GM12891 (cell line): ENCODE measurements around the gene CCDC85A.

Experiments
- DNase-seq: peaks from one replicate; pipeline ENCODE4 v3.0.0; 2011; ENCODE audit warnings: low spot score; ENCODE audit not compliant: insufficient read length
- FAIRE-seq: peaks from 2 replicates; lab custom pipeline; 2011; peaks lifted over from hg19 to GRCh38; lab: Jason Lieb, UNC
- PAX5 ChIP-seq: IDR thresholded peaks from 2 replicates; pipeline ENCODE4 v1.6.1; 2011; ENCODE audit warnings: low read length, moderate library complexity, mild to moderate bottlenecking; ENCODE audit not compliant: insufficient read depth, severe bottlenecking
- POLR2A ChIP-seq: IDR thresholded peaks from 2 replicates; pipeline ENCODE4 v1.6.1; 2011; ENCODE audit warnings: low read depth, low read length, control low read depth
- POLR2AphosphoS5 ChIP-seq: IDR thresholded peaks from 2 replicates; pipeline ENCODE4 v1.6.1; 2011; ENCODE audit warnings: low read depth, low read length, control low read depth
- POU2F2 ChIP-seq: IDR thresholded peaks from 2 replicates; pipeline ENCODE4 v1.6.1; 2011; ENCODE audit warnings: low read depth, mild to moderate bottlenecking, control low read depth, low read length, moderate library complexity
- SPI1 ChIP-seq: IDR thresholded peaks from 2 replicates; pipeline ENCODE4 v1.6.1; 2011; ENCODE audit warnings: low read depth, low read length, control low read depth
- TAF1 ChIP-seq: IDR thresholded peaks from 2 replicates; pipeline ENCODE4 v1.6.1; 2011; ENCODE audit warnings: low read depth, low read length, control low read depth

The CCDC85A gene

GRCh38 chr2:56231361-56231760, 47.6 kb downstream of the CCDC85A start:
- TF ChIP-seq POLR2A (no peak), PAX5 (no peak), POLR2AphosphoS5 (no peak), TAF1 (no peak), POU2F2 (no peak), SPI1 (no peak)
- no peak for DNase-seq
- no peak for FAIRE-seq

GRCh38 chr2:56232912-56233311, 49.1 kb downstream of the CCDC85A start:
- DNase-seq (no peak), FAIRE-seq (no peak)
- TF ChIP-seq SPI1, result no peak
- no peak for TF ChIP-seq POLR2AphosphoS5
- no peak for TF ChIP-seq PAX5
- TF ChIP-seq TAF1, result no peak
- TF ChIP-seq POLR2A, result no peak
- no peak for TF ChIP-seq POU2F2

GRCh38 chr2:56234241-56234640, 50.5 kb downstream of the CCDC85A start:
- DNase-seq (no peak), FAIRE-seq (no peak)
- TF ChIP-seq POLR2A, result no peak
- TF ChIP-seq TAF1, result no peak

- TF ChIP-seq SPI1, result no peak
- TF ChIP-seq POU2F2, result no peak
- TF ChIP-seq POLR2A, result no peak
- no peak for TF ChIP-seq PAX5
- TF ChIP-seq TAF1, result no peak
- no peak for TF ChIP-seq POLR2AphosphoS5
- no peak for DNase-seq
- FAIRE-seq, result no peak
Observed at GRCh38 chr2:56239030-56239429, 55.2 kb downstream of the CCDC85A start.

GRCh38 chr2:56239437-56239836, 55.6 kb downstream of the CCDC85A start:
- no peak for TF ChIP-seq POLR2A
- FAIRE-seq (no peak), DNase-seq (no peak)

GRCh38 chr2:56240210-56240609, 56.4 kb downstream of the CCDC85A start:
- TF ChIP-seq PAX5 (no peak), POLR2AphosphoS5 (no peak), POU2F2 (no peak), SPI1 (no peak), POLR2A (no peak), TAF1 (no peak)
- DNase-seq, result no peak
- FAIRE-seq, result no peak

- no peak for DNase-seq
- FAIRE-seq, result no peak
- TF ChIP-seq PAX5, result no peak
- TF ChIP-seq TAF1, result no peak
- TF ChIP-seq SPI1, result no peak
- TF ChIP-seq POLR2A, result no peak
- TF ChIP-seq POLR2AphosphoS5, result no peak
- no peak for TF ChIP-seq POU2F2
Observed at GRCh38 chr2:56244506-56244905, 60.7 kb downstream of the CCDC85A start.

- FAIRE-seq (no peak), DNase-seq (no peak)
- TF ChIP-seq PAX5, result no peak
- no peak for TF ChIP-seq POLR2AphosphoS5
- TF ChIP-seq SPI1, result no peak
- no peak for TF ChIP-seq POLR2A
- TF ChIP-seq TAF1, result no peak
- TF ChIP-seq POU2F2, result no peak
Observed at GRCh38 chr2:56244911-56245530, 61.2 kb downstream of the CCDC85A start.

- TF ChIP-seq TAF1 (no peak), SPI1 (no peak), POLR2A (no peak), PAX5 (no peak), POU2F2 (no peak), POLR2AphosphoS5 (no peak)
- FAIRE-seq, result no peak
- no peak for DNase-seq
Observed at GRCh38 chr2:56248965-56249742, 65.4 kb downstream of the CCDC85A start.

GRCh38 chr2:56250153-56250729, 66.5 kb downstream of the CCDC85A start:
- no peak for FAIRE-seq
- TF ChIP-seq POU2F2 (no peak), PAX5 (no peak), SPI1 (no peak), POLR2AphosphoS5 (no peak), POLR2A (no peak), TAF1 (no peak)
- no peak for DNase-seq
